H1 (cell line): ENCODE results near the gene NUDT6. TPM values are rescaled to one million over a fixed set of nuclear protein-coding genes. Genes with fewer than 3 reads are reported as not detected.

Source experiments
- CHD7 ChIP-seq: fragments of 300-600 bp; sonication (generic); IDR thresholded peaks from 2 replicates; pipeline ENCODE4 v1.7.1; 2012; ENCODE audit warnings: low read length, moderate library complexity, mild to moderate bottlenecking, inconsistent platforms; ENCODE audit not compliant: insufficient replicate concordance
- CREB1 ChIP-seq: IDR thresholded peaks from 2 replicates; pipeline ENCODE4 v1.6.1; 2012; ENCODE audit warnings: inconsistent platforms
- JUN ChIP-seq: IDR thresholded peaks from 2 replicates; pipeline ENCODE4 v1.6.1; 2011; ENCODE audit warnings: low read depth, mild to moderate bottlenecking, improper control_type of control experiment, low read length
- JUND ChIP-seq: IDR thresholded peaks from 2 replicates; pipeline ENCODE4 v1.6.1; 2011; ENCODE audit warnings: mild to moderate bottlenecking, improper control_type of control experiment, low read length
- SIN3A ChIP-seq, 2 experiments: IDR thresholded peaks in 1 of 2; conservative IDR thresholded peaks in 1 of 2; 2 replicates each; pipeline ENCODE4 v1.6.1; 2011 to 2012; ENCODE audit warnings: low read length in 2 of 2, improper control_type of control experiment in 1 of 2, low read depth in 1 of 2, mild to moderate bottlenecking in 1 of 2
- SRF ChIP-seq: IDR thresholded peaks from 2 replicates; pipeline ENCODE4 v1.6.1; 2011; ENCODE audit warnings: mild to moderate bottlenecking, low read depth, low read length, moderate library complexity
- TAF7 ChIP-seq: optimal IDR thresholded peaks from 2 replicates; pipeline ENCODE3; 2011; ENCODE audit warnings: low read depth, mild to moderate bottlenecking, inconsistent platforms, low read length, moderate library complexity, borderline replicate concordance
- TCF12 ChIP-seq: IDR thresholded peaks from 2 replicates; pipeline ENCODE4 v1.6.1; 2011; ENCODE audit warnings: low read depth, mild to moderate bottlenecking, low read length
- polyA plus RNA-seq, 7 experiments: library from polyadenylated mRNA; depleted of rRNA in 3 of 7; stranded (reverse) in 5 of 7; unstranded in 2 of 7; fragments of >200 nt in 5 of 7; fragments of 200-250 nt in 2 of 7; gene quantifications; 1 replicate in 5 of 7; 2 replicates in 1 of 7; 4 replicates in 1 of 7; pipeline versions ENCODE4 v1.2.1 to v1.2.3, GENCODE V29; 2011 to 2013; ENCODE audit warnings: missing spikeins in 2 of 7, mixed read lengths in 2 of 7
- total RNA-seq: library from RNA; stranded (reverse); fragmentation: NEBNext Ultra II Directional; extraction: Animal tissue kit (Norgen Biotek cat#: 25700); gene quantifications from 2 replicates; pipeline ENCODE4 v1.2.1, GENCODE V29; 2021

Gene NUDT6
- total and polyA plus RNA-seq, 2 of the 8 experiments (the other 6 are each of a cell fraction or from before 2014, with no cell fraction given), result 5.0 to 12.4 TPM

- TF ChIP-seq JUND (no peak), TCF12 (no peak), CREB1 (no peak), CHD7 (no peak), TAF7 (no peak), JUN (no peak), SRF (no peak), SIN3A (conservative IDR thresholded peaks at IDR 0.05 in 1 of 2, IDR thresholded peaks at IDR 0.05 in 1 of 2; ENCODE audit: low read depth in 1 of 2, low read length in 2 of 2) (no peak)
Observed at GRCh38 chr4:122968227-122968812, 45.9 kb upstream of the NUDT6 start (continued).
